Measurements from ENCODE around the gene PWP1. TPM values are rescaled to one million over a fixed set of nuclear protein-coding genes. Genes with fewer than 3 reads are reported as not detected.

Gene PWP1
- total and polyA plus RNA-seq, 2 of the 4 experiments (the other 2 are of a cell fraction): 143 to 179 TPM

DNA sequence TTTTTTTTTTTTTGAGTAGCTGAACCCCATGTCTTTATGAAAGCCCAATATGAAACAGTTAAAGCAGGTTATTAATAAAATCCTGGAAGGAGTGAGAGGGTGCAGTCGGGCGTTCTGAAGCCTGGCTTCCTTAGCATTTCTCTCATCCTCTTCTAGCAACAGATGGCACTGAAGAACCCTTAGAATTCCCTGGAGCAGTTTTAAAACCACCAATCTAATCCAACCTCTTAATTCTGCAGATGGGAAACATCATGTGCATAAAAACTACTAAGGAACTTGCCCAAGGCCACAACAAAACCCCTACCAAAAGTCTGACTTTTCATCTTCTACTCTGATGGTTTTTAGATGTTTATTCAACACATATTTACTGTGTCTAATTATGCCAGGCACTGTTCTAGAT lies 50.2 kb downstream of the PWP1 start:
- Histone ChIP-seq H2BK120ac (ENCODE audit: low read depth, low read length) (no peak overlapping the region), H3K4me2 (ENCODE audit: low read depth, low read length) (no peak overlapping the region), H3K27me3 (ENCODE audit: control insufficient read depth, insufficient read depth, low read length) (no peaks in the 10 kb centered on the region), H2BK5ac (ENCODE audit: low read depth, low read length, poor library complexity, severe bottlenecking) (no peak overlapping the region), H3K4ac (ENCODE audit: low read depth, low read length) (no peak overlapping the region), H2AFZ (replicated peaks; ENCODE audit: low read length, poor library complexity) (no peak overlapping the region), H3K9ac (ENCODE audit: low read depth, low read length) (no peak overlapping the region), H4K8ac (ENCODE audit: low read depth in 2 of 2, low read length in 2 of 2) (no peak overlapping the region), H4K5ac (ENCODE audit: low read depth, low read length) (no peak overlapping the region), H3K36me3 (ENCODE audit: control insufficient read depth, insufficient read depth, low read length) (peaks cover 47% of the 10 kb centered on the region), H3K4me3 (ENCODE audit: insufficient read depth, low read depth, low read length) (no peak overlapping the region), H3K23ac (ENCODE audit: low read depth, low read length) (no peak overlapping the region), H3K9me3 (ENCODE audit: control insufficient read depth, insufficient read depth, low read length) (no peaks in the 10 kb centered on the region), H3K18ac (ENCODE audit: low read depth, low read length) (no peak overlapping the region), H2BK20ac (ENCODE audit: low read depth, low read length) (no peak overlapping the region), H3K4me1 (ENCODE audit: control insufficient read depth, insufficient read depth, low read length) (no peaks in the 10 kb centered on the region), H3K56ac (ENCODE audit: extremely low read depth, insufficient read depth, low read length) (no peak overlapping the region), H3K9me1 (ENCODE audit: insufficient read depth, low read length) (peaks cover 2% of the 10 kb centered on the region; the same call in 1 of the 2 replicates), H4K20me1 (ENCODE audit: insufficient read depth, low read length) (0 out of 2 replicates have a peak, but pooled peaks cover 4% of the 10 kb centered on the region), H3K27ac (ENCODE audit: insufficient read depth, low read length) (no peak overlapping the region), H2BK15ac (ENCODE audit: low read depth, low read length) (no peak overlapping the region), H3K14ac (replicated peaks; ENCODE audit: low read depth, low read length) (no peak overlapping the region), H2AK9ac (replicated peaks; ENCODE audit: low read depth, low read length, poor library complexity) (no peak overlapping the region), H4K91ac (ENCODE audit: insufficient read depth, low read depth, low read length) (no peak overlapping the region), H2AK5ac (ENCODE audit: low read depth, low read length) (no peak overlapping the region), H3K79me1 (ENCODE audit: low read depth in 1 of 2, low read length in 2 of 2) (peaks cover 3 to 9% of the 10 kb centered on the region in 2 experiments; a peak in 2 of 4 replicates)
- DNase-seq: no peak
- TF ChIP-seq RAD21 (IDR thresholded peaks at IDR 0.05; ENCODE audit: low read length): no peak
- no peak for TF ChIP-seq CEBPB (IDR thresholded peaks at IDR 0.05; ENCODE audit: low read depth, low read length)
- TF ChIP-seq MXI1 (IDR thresholded peaks at IDR 0.05; ENCODE audit: borderline replicate concordance, low read depth, low read length): no peak
- TF ChIP-seq, protein P1, sequence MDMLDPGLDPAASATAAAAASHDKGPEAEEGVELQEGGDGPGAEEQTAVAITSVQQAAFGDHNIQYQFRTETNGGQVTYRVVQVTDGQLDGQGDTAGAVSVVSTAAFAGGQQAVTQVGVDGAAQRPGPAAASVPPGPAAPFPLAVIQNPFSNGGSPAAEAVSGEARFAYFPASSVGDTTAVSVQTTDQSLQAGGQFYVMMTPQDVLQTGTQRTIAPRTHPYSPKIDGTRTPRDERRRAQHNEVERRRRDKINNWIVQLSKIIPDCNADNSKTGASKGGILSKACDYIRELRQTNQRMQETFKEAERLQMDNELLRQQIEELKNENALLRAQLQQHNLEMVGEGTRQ (IDR thresholded peaks at IDR 0.05; ENCODE audit: low read depth, low read length): no peak
- TF ChIP-seq MAFK (IDR thresholded peaks at IDR 0.05; ENCODE audit: low read depth, low read length): no peak
- TF ChIP-seq MAZ (IDR thresholded peaks at IDR 0.05; ENCODE audit: borderline replicate concordance, low read depth, low read length): no peak
- no peak for TF ChIP-seq FOS (IDR thresholded peaks at IDR 0.05; ENCODE audit: low read depth, low read length)
- TF ChIP-seq SMC3 (IDR thresholded peaks at IDR 0.05; ENCODE audit: low read depth, low read length): no peak
- TF ChIP-seq NFE2L2 (IDR thresholded peaks at IDR 0.05; ENCODE audit: low read depth, low read length): no peak
- TF ChIP-seq CHD1 (IDR thresholded peaks at IDR 0.05; ENCODE audit: low read depth, low read length): no peak
- no peak for TF ChIP-seq RCOR1 (IDR thresholded peaks at IDR 0.05; ENCODE audit: insufficient replicate concordance, low read length)
- TF ChIP-seq POLR2A (IDR thresholded peaks at IDR 0.05; ENCODE audit: low read depth, low read length): no peak
- TF ChIP-seq, protein P2, sequence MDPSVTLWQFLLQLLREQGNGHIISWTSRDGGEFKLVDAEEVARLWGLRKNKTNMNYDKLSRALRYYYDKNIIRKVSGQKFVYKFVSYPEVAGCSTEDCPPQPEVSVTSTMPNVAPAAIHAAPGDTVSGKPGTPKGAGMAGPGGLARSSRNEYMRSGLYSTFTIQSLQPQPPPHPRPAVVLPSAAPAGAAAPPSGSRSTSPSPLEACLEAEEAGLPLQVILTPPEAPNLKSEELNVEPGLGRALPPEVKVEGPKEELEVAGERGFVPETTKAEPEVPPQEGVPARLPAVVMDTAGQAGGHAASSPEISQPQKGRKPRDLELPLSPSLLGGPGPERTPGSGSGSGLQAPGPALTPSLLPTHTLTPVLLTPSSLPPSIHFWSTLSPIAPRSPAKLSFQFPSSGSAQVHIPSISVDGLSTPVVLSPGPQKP (IDR thresholded peaks at IDR 0.05; ENCODE audit: borderline replicate concordance, low read depth, low read length): no peak
- no peak for TF ChIP-seq RFX5 (IDR thresholded peaks at IDR 0.05; ENCODE audit: low read depth, low read length)
- no peak for TF ChIP-seq CTCF (conservative IDR thresholded peaks at IDR 0.05; ENCODE audit: low read depth, low read length)
- no peak for TF ChIP-seq BHLHE40 (IDR thresholded peaks at IDR 0.05; ENCODE audit: low read depth, low read length)
- no TSS peak for BruUV-seq (replicated peaks)
- POLR2A ChIA-PET (ENCODE audit: unreplicated experiment): no interaction called here
- CTCF ChIA-PET: interaction anchor here (0.6 kb wide), 1 partner anchor 759 kb away, joined by 3 read pairs; no protein-coding TSS in a partner anchor
- no CpG with 5 or more reads among the region's 2 CpGs for WGBS, 2 experiments (ENCODE audit: extremely low coverage in 2 of 2, insufficient read length in 1 of 2)
- in situ Hi-C loops (cut with MboI; ENCODE audit: low sequenced_read_pairs): no loop called here
- dilution Hi-C loops (cut with HindIII; ENCODE audit: low sequenced_read_pairs, unreplicated experiment): no loop called here
- intact Hi-C loops (cut with micrococcal nuclease): no loop called here
- ATAC-seq (ENCODE audit: low read depth): no peak

Data from IMR-90 (cell line).